Measurements from ENCODE around the gene NME7.

DNA sequence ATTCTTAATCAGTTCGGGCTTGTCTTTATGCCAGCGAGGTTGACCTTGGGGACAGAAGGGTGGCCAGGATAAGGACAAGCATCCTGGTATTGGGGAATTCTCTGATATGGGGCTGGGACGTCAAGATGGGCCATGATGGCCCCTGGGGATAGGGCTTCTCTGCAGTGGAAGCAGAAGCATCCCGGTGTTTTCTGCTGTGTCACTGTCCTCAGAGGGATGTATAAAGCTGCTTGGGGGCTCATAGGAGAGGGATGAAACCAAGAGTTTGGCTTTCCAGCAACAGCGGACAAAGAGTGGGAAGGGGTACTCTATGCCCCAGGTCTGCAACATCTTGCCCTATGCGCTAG, 262.5 kb downstream of the NME7 start:
- TF ChIP-seq SIN3A (IDR thresholded peaks at IDR 0.05; ENCODE audit: borderline replicate concordance, low read depth, low read length), result no peak
- TF ChIP-seq, protein P1, sequence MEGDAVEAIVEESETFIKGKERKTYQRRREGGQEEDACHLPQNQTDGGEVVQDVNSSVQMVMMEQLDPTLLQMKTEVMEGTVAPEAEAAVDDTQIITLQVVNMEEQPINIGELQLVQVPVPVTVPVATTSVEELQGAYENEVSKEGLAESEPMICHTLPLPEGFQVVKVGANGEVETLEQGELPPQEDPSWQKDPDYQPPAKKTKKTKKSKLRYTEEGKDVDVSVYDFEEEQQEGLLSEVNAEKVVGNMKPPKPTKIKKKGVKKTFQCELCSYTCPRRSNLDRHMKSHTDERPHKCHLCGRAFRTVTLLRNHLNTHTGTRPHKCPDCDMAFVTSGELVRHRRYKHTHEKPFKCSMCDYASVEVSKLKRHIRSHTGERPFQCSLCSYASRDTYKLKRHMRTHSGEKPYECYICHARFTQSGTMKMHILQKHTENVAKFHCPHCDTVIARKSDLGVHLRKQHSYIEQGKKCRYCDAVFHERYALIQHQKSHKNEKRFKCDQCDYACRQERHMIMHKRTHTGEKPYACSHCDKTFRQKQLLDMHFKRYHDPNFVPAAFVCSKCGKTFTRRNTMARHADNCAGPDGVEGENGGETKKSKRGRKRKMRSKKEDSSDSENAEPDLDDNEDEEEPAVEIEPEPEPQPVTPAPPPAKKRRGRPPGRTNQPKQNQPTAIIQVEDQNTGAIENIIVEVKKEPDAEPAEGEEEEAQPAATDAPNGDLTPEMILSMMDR (IDR thresholded peaks at IDR 0.05), result no peak
- no peak for TF ChIP-seq TCF12 (IDR thresholded peaks at IDR 0.05)
- TF ChIP-seq, protein P2, sequence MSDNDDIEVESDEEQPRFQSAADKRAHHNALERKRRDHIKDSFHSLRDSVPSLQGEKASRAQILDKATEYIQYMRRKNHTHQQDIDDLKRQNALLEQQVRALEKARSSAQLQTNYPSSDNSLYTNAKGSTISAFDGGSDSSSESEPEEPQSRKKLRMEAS (IDR thresholded peaks at IDR 0.05; ENCODE audit: low read depth), result no peak
- no peak for TF ChIP-seq EP300 (IDR thresholded peaks at IDR 0.05; ENCODE audit: borderline replicate concordance in 1 of 2, low read depth in 1 of 2, low read length in 1 of 2)
- TF ChIP-seq RFX5 (IDR thresholded peaks at IDR 0.05; ENCODE audit: low read length), result no peak
- TF ChIP-seq CHD2 (IDR thresholded peaks at IDR 0.05; ENCODE audit: low read length, partially characterized antibody), result no peak
- no peak for TF ChIP-seq MXI1 (IDR thresholded peaks at IDR 0.05; ENCODE audit: low read depth, low read length)
- no peak for TF ChIP-seq POLR2AphosphoS5 (IDR thresholded peaks at IDR 0.05; ENCODE audit: low read depth, low read length)
- TF ChIP-seq TAF1 (IDR thresholded peaks at IDR 0.05; ENCODE audit: borderline replicate concordance, low read depth, low read length), result no peak
- no peak for TF ChIP-seq JUND (IDR thresholded peaks at IDR 0.05)

Data from SK-N-SH (cell line).